Caco-2 (cell line): ENCODE results near the gene GUCY2C. TPM values are rescaled to one million over a fixed set of nuclear protein-coding genes. Genes with fewer than 3 reads are reported as not detected.

Experiments
- BruUV-seq: library from RNA; stranded (reverse); fragments of 400-500 nt; replicated peaks from 2 replicates; lab custom pipeline; 2021; lab: Mats Ljungman, UMichigan
- CTCF ChIA-PET: fragments of 300-600 bp; sonication (Branson Sonifier 250); formaldehyde crosslinking; loops from one replicate; lab custom pipeline; 2022; ENCODE audit warnings: antibody characterized with exemption; lab: Charles Lee
- POLR2A ChIA-PET: fragments of 300-600 bp; sonication (Branson Sonifier 250); formaldehyde crosslinking; loops from one replicate; lab custom pipeline; 2022; ENCODE audit warnings: antibody characterized with exemption; lab: Charles Lee
- DNase-seq, 2 experiments: peaks; one replicate each; pipeline versions ENCODE4 v3.0.0 to v3.0.0-alpha.2; 2020 to 2022
- H3K27me3 ChIP-seq: replicated peaks from 2 replicates; pipeline ENCODE4 v1.6.0; 2011; ENCODE audit warnings: low read length; ENCODE audit not compliant: control insufficient read depth, insufficient read depth
- H3K36me3 ChIP-seq: 2 replicates; pipeline ENCODE4 v1.5.1; 2011; ENCODE audit warnings: low read length; ENCODE audit not compliant: control insufficient read depth, insufficient read depth
- H3K4me1 ChIP-seq: fragments of 250-450 bp; sonication (Bioruptor Pico); 2 replicates; pipeline ENCODE4 v1.5.1; 2020; ENCODE audit warnings: mild to moderate bottlenecking
- H3K4me3 ChIP-seq: 2 replicates; pipeline ENCODE4 v1.5.1; 2011; ENCODE audit warnings: low read depth, mild to moderate bottlenecking, control low read depth, low read length
- H3K9me3 ChIP-seq: fragments of 250-450 bp; sonication (Bioruptor Pico); 2 replicates; pipeline ENCODE4 v1.5.1; 2020; ENCODE audit warnings: mild to moderate bottlenecking, moderate library complexity
- H3K27ac Mint-ChIP-seq: one replicate; pipeline ENCODE4 v1.8.0; 2022; ENCODE audit warnings: mixed read lengths; ENCODE audit not compliant: unreplicated experiment
- H3K27me3 Mint-ChIP-seq: one replicate; pipeline ENCODE4 v1.8.0; 2022; ENCODE audit warnings: mixed read lengths; ENCODE audit not compliant: insufficient read depth, unreplicated experiment
- H3K36me3 Mint-ChIP-seq: one replicate; pipeline ENCODE4 v1.8.0; 2022; ENCODE audit warnings: mild to moderate bottlenecking, mixed read lengths; ENCODE audit not compliant: insufficient read depth, unreplicated experiment
- H3K4me1 Mint-ChIP-seq: one replicate; pipeline ENCODE4 v1.8.0; 2022; ENCODE audit warnings: low read depth, mixed read lengths; ENCODE audit not compliant: unreplicated experiment
- H3K4me3 Mint-ChIP-seq: one replicate; pipeline ENCODE4 v1.8.0; 2022; ENCODE audit warnings: mild to moderate bottlenecking, moderate library complexity, mixed read lengths; ENCODE audit not compliant: unreplicated experiment
- H3K9me3 Mint-ChIP-seq: one replicate; pipeline ENCODE4 v1.8.0; 2022; ENCODE audit warnings: mixed read lengths; ENCODE audit not compliant: unreplicated experiment
- CTCF ChIP-seq, 2 experiments: fragments of 200-600 bp in 1 of 2; IDR thresholded peaks; 1 replicate in 1 of 2; 2 replicates in 1 of 2; pipeline versions ENCODE4 v1.5.1 to v1.8.0; 2011 to 2022; ENCODE audit warnings: antibody characterized with exemption in 1 of 2, control low read depth in 1 of 2, inconsistent platforms in 1 of 2, low read depth in 1 of 2, low read length in 1 of 2, mild to moderate bottlenecking in 1 of 2, moderate library complexity in 1 of 2; ENCODE audit not compliant: insufficient read depth in 1 of 2, severe bottlenecking in 1 of 2, unreplicated experiment in 1 of 2
- intact Hi-C: fragments of 100-400 bp; cut with micrococcal nuclease; formaldehyde crosslinking; loops from one replicate; pipeline ENCODE4 v1.10.0; 2022; ENCODE audit not compliant: unreplicated experiment
- total RNA-seq: library from RNA; stranded (reverse); gene quantifications from 2 replicates; pipeline ENCODE4 v1.2.3, GENCODE V29; 2022

GUCY2C gene
- total RNA-seq, 1 experiment from 2014 or later = 2.4 TPM

- DNase-seq = no peak
Observed at GRCh38 chr12:14681625-14682024, 14.8 kb downstream of the GUCY2C start.

GRCh38 chr12:14681190-14681589 is 15.2 kb downstream of the GUCY2C start:
- intact Hi-C loops = no loop called here
- peaks cover 9% of the 10 kb centered on the region for H3K4me1 ChIP-seq
- no peaks in the 10 kb centered on the region for H3K36me3 Mint-ChIP-seq
- no peaks in the 10 kb centered on the region for H3K27me3 Mint-ChIP-seq
- no peak overlapping the region for H3K27ac Mint-ChIP-seq
- CTCF ChIA-PET = no interaction called here
- no peak for TF ChIP-seq CTCF (IDR thresholded peaks at IDR 0.05; ENCODE audit: insufficient read depth in 1 of 2, low read depth in 1 of 2, low read length in 1 of 2, severe bottlenecking in 1 of 2, unreplicated experiment in 1 of 2)
- H3K9me3 Mint-ChIP-seq = no peaks in the 10 kb centered on the region
- POLR2A ChIA-PET = no interaction called here
- no peak for DNase-seq
- peaks cover 12% of the 10 kb centered on the region for H3K4me1 Mint-ChIP-seq
- no TSS peak for BruUV-seq
- H3K36me3 ChIP-seq = no peaks in the 10 kb centered on the region; the same call in 1 of the 2 replicates
- no peaks in the 10 kb centered on the region for H3K27me3 ChIP-seq
- H3K4me3 Mint-ChIP-seq = no peak overlapping the region
- no peak overlapping the region for H3K4me3 ChIP-seq
- H3K9me3 ChIP-seq = no peaks in the 10 kb centered on the region

More at GRCh38 chr12:14681625-14682024, 14.8 kb downstream of the GUCY2C start:
- Histone ChIP-seq H3K9me3 (no peaks in the 10 kb centered on the region), H3K27me3 (no peaks in the 10 kb centered on the region), H3K4me3 (no peak overlapping the region), H3K36me3 (no peaks in the 10 kb centered on the region; the same call in 1 of the 2 replicates), H3K4me1 (peaks cover 9% of the 10 kb centered on the region)
- Mint-ChIP-seq H3K9me3 (no peaks in the 10 kb centered on the region), H3K4me1 (peaks cover 12% of the 10 kb centered on the region), H3K27me3 (no peaks in the 10 kb centered on the region), H3K27ac (no peak overlapping the region), H3K36me3 (no peaks in the 10 kb centered on the region), H3K4me3 (no peak overlapping the region)
- ChIA-PET CTCF (no interaction called here), POLR2A (no interaction called here)
- no peak for TF ChIP-seq CTCF (IDR thresholded peaks at IDR 0.05; ENCODE audit: insufficient read depth in 1 of 2, low read depth in 1 of 2, low read length in 1 of 2, severe bottlenecking in 1 of 2, unreplicated experiment in 1 of 2)
- intact Hi-C loops = no loop called here
- BruUV-seq = no TSS peak

GRCh38 chr12:14678547-14679150 is 17.8 kb downstream of the GUCY2C start:
- ChIA-PET CTCF (no interaction called here), POLR2A (no interaction called here)
- Histone ChIP-seq H3K4me3 (no peak overlapping the region), H3K4me1 (peaks cover 14% of the 10 kb centered on the region), H3K27me3 (no peaks in the 10 kb centered on the region), H3K9me3 (no peaks in the 10 kb centered on the region), H3K36me3 (no peaks in the 10 kb centered on the region)
- intact Hi-C loops = no loop called here
- no peak overlapping the region for H3K27ac Mint-ChIP-seq
- no TSS peak for BruUV-seq
- no peaks in the 10 kb centered on the region for H3K36me3 Mint-ChIP-seq
- no peak overlapping the region for H3K4me3 Mint-ChIP-seq
- H3K4me1 Mint-ChIP-seq = peaks cover 25% of the 10 kb centered on the region
- DNase-seq = no peak
- no peak for TF ChIP-seq CTCF (IDR thresholded peaks at IDR 0.05; ENCODE audit: insufficient read depth in 1 of 2, low read depth in 1 of 2, low read length in 1 of 2, severe bottlenecking in 1 of 2, unreplicated experiment in 1 of 2)
- H3K27me3 Mint-ChIP-seq = no peaks in the 10 kb centered on the region
- H3K9me3 Mint-ChIP-seq = no peaks in the 10 kb centered on the region
